ENCODE data around the gene MYL3. TPM values are rescaled to one million over a fixed set of nuclear protein-coding genes. Genes with fewer than 3 reads are reported as not detected.

Gene MYL3
- total RNA-seq, 2 donors from 2014 or later, result 208 to 223 TPM

DNA sequence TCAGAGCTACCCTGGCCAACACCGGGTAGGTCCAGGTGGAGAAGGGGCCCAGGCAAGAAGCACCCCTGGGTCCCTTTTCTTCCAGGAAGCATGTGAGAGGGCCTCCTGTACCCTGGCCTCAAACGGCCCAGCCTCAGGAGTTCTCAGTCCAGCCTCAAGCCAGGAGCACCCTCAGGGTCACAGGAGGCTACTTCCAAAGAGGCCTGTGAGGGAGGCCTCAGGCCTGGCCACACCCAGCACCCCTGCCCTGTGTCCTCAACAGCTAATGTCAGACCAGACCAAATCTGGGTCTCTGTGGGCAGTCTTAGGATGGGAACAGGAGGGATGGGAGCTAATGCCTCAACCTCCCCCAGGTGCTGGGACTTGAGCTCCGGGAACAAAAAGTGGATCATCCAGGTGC, 37.8 kb upstream of the MYL3 start:
- no peaks in the 10 kb centered on the region for H3K27me3 ChIP-seq
- no peak overlapping the region for H3K27ac ChIP-seq
- TF ChIP-seq, protein P1, sequence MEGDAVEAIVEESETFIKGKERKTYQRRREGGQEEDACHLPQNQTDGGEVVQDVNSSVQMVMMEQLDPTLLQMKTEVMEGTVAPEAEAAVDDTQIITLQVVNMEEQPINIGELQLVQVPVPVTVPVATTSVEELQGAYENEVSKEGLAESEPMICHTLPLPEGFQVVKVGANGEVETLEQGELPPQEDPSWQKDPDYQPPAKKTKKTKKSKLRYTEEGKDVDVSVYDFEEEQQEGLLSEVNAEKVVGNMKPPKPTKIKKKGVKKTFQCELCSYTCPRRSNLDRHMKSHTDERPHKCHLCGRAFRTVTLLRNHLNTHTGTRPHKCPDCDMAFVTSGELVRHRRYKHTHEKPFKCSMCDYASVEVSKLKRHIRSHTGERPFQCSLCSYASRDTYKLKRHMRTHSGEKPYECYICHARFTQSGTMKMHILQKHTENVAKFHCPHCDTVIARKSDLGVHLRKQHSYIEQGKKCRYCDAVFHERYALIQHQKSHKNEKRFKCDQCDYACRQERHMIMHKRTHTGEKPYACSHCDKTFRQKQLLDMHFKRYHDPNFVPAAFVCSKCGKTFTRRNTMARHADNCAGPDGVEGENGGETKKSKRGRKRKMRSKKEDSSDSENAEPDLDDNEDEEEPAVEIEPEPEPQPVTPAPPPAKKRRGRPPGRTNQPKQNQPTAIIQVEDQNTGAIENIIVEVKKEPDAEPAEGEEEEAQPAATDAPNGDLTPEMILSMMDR (IDR thresholded peaks at IDR 0.05), result no peak
- no peak overlapping the region for H3K4me3 ChIP-seq
- DNase-seq (ENCODE audit: low spot score), result no peak
- H3K9me3 ChIP-seq, result no peaks in the 10 kb centered on the region
- peaks cover 0 to 23% of the 10 kb centered on the region in 2 donors for H3K4me1 ChIP-seq
- H3K36me3 ChIP-seq, result no peaks in the 10 kb centered on the region

DNA sequence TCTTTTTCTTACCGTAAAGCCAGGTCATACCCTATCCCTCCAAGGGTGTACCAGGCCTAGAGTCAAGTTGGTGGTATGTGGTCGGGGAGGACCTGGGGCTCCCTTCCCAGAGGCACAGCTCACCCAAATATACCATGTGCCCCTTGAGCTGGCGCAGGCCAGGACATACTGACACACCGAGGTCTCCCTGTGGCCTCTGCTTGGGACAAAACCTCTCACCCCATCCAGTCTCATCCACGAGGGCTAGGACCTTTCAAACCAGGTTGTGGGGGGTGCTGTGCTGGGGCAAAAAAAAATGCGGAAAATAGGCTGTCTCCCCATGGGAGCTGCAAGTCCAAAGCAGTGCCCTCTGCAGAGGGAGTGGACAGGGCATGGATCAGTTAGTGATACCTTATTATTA, 37.1 kb upstream of the MYL3 start:
- peaks cover 0 to 23% of the 10 kb centered on the region in 2 donors for H3K4me1 ChIP-seq
- H3K36me3 ChIP-seq, result no peaks in the 10 kb centered on the region
- H3K27me3 ChIP-seq, result no peaks in the 10 kb centered on the region
- H3K4me3 ChIP-seq, result no peak overlapping the region
- TF ChIP-seq, protein P1 (IDR thresholded peaks at IDR 0.05), result no peak
- DNase-seq (ENCODE audit: low spot score), result no peak
- no peaks in the 10 kb centered on the region for H3K9me3 ChIP-seq
- H3K27ac ChIP-seq, result no peak overlapping the region

DNA sequence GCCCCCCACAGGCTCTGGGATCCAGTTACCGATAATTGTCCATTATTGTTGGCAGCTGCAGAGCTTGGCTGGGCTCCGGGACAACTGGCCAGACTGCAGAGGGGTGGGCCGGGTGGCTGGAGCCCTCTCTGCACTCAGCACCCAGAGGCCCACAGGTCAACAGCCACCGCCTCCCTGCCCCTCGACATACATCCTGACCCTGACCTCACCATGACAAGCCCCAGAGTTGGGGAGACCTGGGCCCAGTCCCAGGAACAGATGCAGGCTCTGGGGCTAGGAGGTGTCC, 36.7 kb upstream of the MYL3 start:
- H3K4me3 ChIP-seq, result no peak overlapping the region
- H3K9me3 ChIP-seq, result no peaks in the 10 kb centered on the region
- no peaks in the 10 kb centered on the region for H3K27me3 ChIP-seq
- H3K4me1 ChIP-seq, result peaks cover 0 to 23% of the 10 kb centered on the region in 2 donors
- TF ChIP-seq, protein P1 (IDR thresholded peaks at IDR 0.05), result no peak
- DNase-seq (ENCODE audit: low spot score), result no peak
- H3K36me3 ChIP-seq, result no peaks in the 10 kb centered on the region
- no peak overlapping the region for H3K27ac ChIP-seq

DNA sequence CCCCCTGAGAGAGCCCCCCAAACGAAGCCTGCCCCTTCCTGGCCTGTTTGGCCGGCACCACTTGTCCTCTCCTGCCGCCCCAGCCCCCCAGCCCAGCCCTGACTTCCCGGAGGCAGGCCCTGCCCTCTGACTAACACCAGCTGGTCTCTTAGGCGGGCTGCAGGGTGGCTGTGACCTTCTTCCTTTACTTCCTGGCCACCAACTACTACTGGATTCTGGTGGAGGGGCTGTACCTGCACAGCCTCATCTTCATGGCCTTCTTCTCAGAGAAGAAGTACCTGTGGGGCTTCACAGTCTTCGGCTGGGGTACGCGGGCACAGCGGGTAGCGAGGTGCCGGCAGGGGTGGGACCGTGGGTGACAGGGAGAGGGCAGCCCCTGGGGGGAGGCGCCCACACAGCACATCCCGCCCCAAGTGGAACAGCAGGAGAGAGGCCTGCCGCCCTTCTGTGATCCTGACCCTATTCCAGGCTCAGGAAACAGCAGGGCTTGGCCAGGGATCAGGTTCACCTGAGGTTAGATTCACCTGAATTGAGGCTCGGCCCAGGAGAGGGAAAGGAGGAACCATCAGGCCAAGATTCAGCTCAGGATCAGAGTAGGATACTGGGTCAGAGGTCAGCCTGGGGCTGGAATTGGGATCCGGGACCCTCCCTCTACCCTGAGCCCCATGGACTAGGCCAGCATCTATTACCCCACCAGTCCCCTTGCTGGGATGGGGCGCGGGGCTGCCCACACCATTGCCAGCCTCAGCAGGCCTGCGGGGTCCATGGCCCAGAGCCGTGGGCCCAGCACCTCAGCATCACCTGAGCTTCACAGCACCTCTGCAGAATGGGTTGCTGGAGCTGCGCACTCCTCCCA, 36.1 kb upstream of the MYL3 start:
- Histone ChIP-seq H3K4me1 (peaks cover 0 to 23% of the 10 kb centered on the region in 2 donors), H3K36me3 (no peaks in the 10 kb centered on the region), H3K27me3 (no peaks in the 10 kb centered on the region), H3K4me3 (no peak overlapping the region), H3K9me3 (no peaks in the 10 kb centered on the region), H3K27ac (no peak overlapping the region)
- DNase-seq (ENCODE audit: low spot score), result no peak
- TF ChIP-seq, protein P1 (IDR thresholded peaks at IDR 0.05), result no peak

DNA sequence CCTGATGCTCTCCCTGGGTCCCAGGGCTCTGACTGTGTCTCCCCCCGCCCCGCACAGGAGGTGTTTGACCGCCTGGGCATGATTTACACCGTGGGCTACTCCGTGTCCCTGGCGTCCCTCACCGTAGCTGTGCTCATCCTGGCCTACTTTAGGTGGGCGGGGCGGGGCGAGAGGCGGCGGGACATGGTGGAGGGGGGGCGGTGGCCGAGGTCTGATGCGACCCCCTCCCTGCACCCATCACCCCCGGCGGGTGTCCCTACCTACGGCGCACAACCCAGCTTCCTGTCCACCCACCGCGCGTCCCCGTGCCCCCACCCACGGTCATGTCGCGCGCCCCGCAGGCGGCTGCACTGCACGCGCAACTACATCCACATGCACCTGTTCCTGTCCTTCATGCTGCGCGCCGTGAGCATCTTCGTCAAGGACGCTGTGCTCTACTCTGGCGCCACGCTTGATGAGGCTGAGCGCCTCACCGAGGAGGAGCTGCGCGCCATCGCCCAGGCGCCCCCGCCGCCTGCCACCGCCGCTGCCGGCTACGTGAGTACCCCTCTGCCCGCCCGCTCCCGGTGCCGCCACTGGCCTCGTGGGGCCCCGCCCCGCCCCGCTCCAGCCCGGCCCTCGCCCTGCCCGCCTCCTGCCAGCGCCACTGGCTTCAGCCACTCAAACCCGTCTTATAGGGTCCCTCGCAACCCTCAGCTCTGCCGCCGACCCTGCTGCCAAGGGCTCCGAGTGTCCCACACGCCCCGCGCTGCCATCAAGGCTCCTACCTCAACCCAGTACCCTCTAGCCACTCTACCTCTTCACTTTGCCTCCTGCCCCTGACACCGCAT, 35.3 kb upstream of the MYL3 start:
- Histone ChIP-seq H3K27me3 (no peaks in the 10 kb centered on the region), H3K9me3 (no peaks in the 10 kb centered on the region), H3K27ac (no peak overlapping the region), H3K4me3 (peak overlapping the region in 1 of 2 donors; percentile 24), H3K36me3 (no peaks in the 10 kb centered on the region), H3K4me1 (peaks cover 0 to 21% of the 10 kb centered on the region in 2 donors)
- TF ChIP-seq, protein P1 (IDR thresholded peaks at IDR 0.05), result no peak
- DNase-seq (ENCODE audit: low spot score), result no peak

Measured in right atrium auricular region (tissue), 2 donors.